ENCODE results near the gene CCDC181. TPM values are rescaled to one million over a fixed set of nuclear protein-coding genes. Genes with fewer than 3 reads are reported as not detected.

CCDC181 gene
- total and polyA plus RNA-seq, 2 experiments from 2014 or later = 0.79 to 1.3 TPM

- no peaks in the 10 kb centered on the region for H3K79me2 ChIP-seq
- no peaks in the 10 kb centered on the region for H3K9me3 ChIP-seq (ENCODE audit: low read depth)
- no peaks in the 10 kb centered on the region for H4K20me1 ChIP-seq (ENCODE audit: insufficient read depth, poor library complexity, severe bottlenecking)
- H3K9me2 ChIP-seq (replicated peaks; ENCODE audit: insufficient read depth) = no peaks in the 10 kb centered on the region
- WGBS (ENCODE audit: low lambda C conversion rate, missing lambda C conversion rate) = 57% methylated on average over 3 of the region's 3 CpGs
- no peak overlapping the region for H3K4me2 ChIP-seq
- no peak for DNase-seq (ENCODE audit: low spot score)
- no peaks in the 10 kb centered on the region for H3K36me3 ChIP-seq (replicated peaks; ENCODE audit: insufficient read depth, low read depth)
- H3K4me1 ChIP-seq (ENCODE audit: insufficient read depth) = no peaks in the 10 kb centered on the region
- no peak overlapping the region for H3K4me3 ChIP-seq
- no peak overlapping the region for H2AFZ ChIP-seq
- TF ChIP-seq CTCF (IDR thresholded peaks at IDR 0.05; ENCODE audit: poor library complexity) (no peak), EZH2phosphoT487 (IDR thresholded peaks at IDR 0.05; ENCODE audit: low read depth, severe bottlenecking, unreplicated experiment) (no peak), EZH2 (IDR thresholded peaks at IDR 0.05; ENCODE audit: borderline replicate concordance) (no peak)
- no peak overlapping the region for H3K27ac ChIP-seq
- no peaks in the 10 kb centered on the region for H3K27me3 ChIP-seq
Observed at GRCh38 chr1:169443923-169444322, 16.6 kb upstream of the CCDC181 start.

- TF ChIP-seq CTCF (IDR thresholded peaks at IDR 0.05; ENCODE audit: poor library complexity) (no peak), EZH2phosphoT487 (IDR thresholded peaks at IDR 0.05; ENCODE audit: low read depth, severe bottlenecking, unreplicated experiment) (no peak), EZH2 (IDR thresholded peaks at IDR 0.05; ENCODE audit: borderline replicate concordance) (no peak)
- H3K27ac ChIP-seq = no peak overlapping the region
- H3K36me3 ChIP-seq (replicated peaks; ENCODE audit: insufficient read depth, low read depth) = no peaks in the 10 kb centered on the region
- peaks cover 21% of the 10 kb centered on the region for H3K27me3 ChIP-seq
- no peaks in the 10 kb centered on the region for H3K9me2 ChIP-seq (replicated peaks; ENCODE audit: insufficient read depth)
- H2AFZ ChIP-seq = peak overlapping the region; percentile 78
- no peaks in the 10 kb centered on the region for H3K4me1 ChIP-seq (ENCODE audit: insufficient read depth)
- H3K79me2 ChIP-seq = no peaks in the 10 kb centered on the region
- WGBS (ENCODE audit: low lambda C conversion rate, missing lambda C conversion rate) = 73% methylated on average over 6 of the region's 6 CpGs
- no peak for DNase-seq (ENCODE audit: low spot score)
- no peaks in the 10 kb centered on the region for H3K9me3 ChIP-seq (ENCODE audit: low read depth)
- peak overlapping the region; percentile 79 for H3K4me2 ChIP-seq
- H3K4me3 ChIP-seq = no peak overlapping the region
- no peaks in the 10 kb centered on the region for H4K20me1 ChIP-seq (ENCODE audit: insufficient read depth, poor library complexity, severe bottlenecking)
Observed at GRCh38 chr1:169426174-169426705, 1.0 kb downstream of the CCDC181 start.

- H3K4me2 ChIP-seq = no peak overlapping the region
- no peaks in the 10 kb centered on the region for H4K20me1 ChIP-seq (ENCODE audit: insufficient read depth, poor library complexity, severe bottlenecking)
- TF ChIP-seq EZH2 (IDR thresholded peaks at IDR 0.05; ENCODE audit: borderline replicate concordance) (no peak), EZH2phosphoT487 (IDR thresholded peaks at IDR 0.05; ENCODE audit: low read depth, severe bottlenecking, unreplicated experiment) (no peak), CTCF (IDR thresholded peaks at IDR 0.05; ENCODE audit: poor library complexity) (no peak)
- no peaks in the 10 kb centered on the region for H3K9me3 ChIP-seq (ENCODE audit: low read depth)
- no peak overlapping the region for H2AFZ ChIP-seq
- no peak overlapping the region for H3K27ac ChIP-seq
- H3K36me3 ChIP-seq (replicated peaks; ENCODE audit: insufficient read depth, low read depth) = no peaks in the 10 kb centered on the region
- H3K9me2 ChIP-seq (replicated peaks; ENCODE audit: insufficient read depth) = no peaks in the 10 kb centered on the region
- no peak for DNase-seq (ENCODE audit: low spot score)
- no peaks in the 10 kb centered on the region for H3K79me2 ChIP-seq
- H3K27me3 ChIP-seq = peaks cover 8% of the 10 kb centered on the region
- 92% methylated on average over 5 of the region's 5 CpGs for WGBS (ENCODE audit: low lambda C conversion rate, missing lambda C conversion rate)
- no peak overlapping the region for H3K4me3 ChIP-seq
- H3K4me1 ChIP-seq (ENCODE audit: insufficient read depth) = no peaks in the 10 kb centered on the region
Observed at GRCh38 chr1:169421309-169421708, 6.0 kb downstream of the CCDC181 start.
